AG09319 (cell line): ENCODE measurements around the gene PADI2.

Experiments
- DNase-seq: peaks from one replicate; pipeline ENCODE4 v3.0.0-alpha.2; 2010; ENCODE audit warnings: low read depth; ENCODE audit errors: extremely low read depth
- CTCF ChIP-seq: IDR thresholded peaks from 2 replicates; pipeline ENCODE4 v1.5.1; 2011; ENCODE audit warnings: low read depth, mild to moderate bottlenecking, inconsistent platforms, low read length, moderate library complexity

PADI2 gene

GRCh38 chr1:17020502-17020901 is 98.7 kb downstream of the PADI2 start:
- no peak for DNase-seq
- no peak for TF ChIP-seq CTCF

GRCh38 chr1:17018849-17019248 is 100.4 kb downstream of the PADI2 start:
- no peak for TF ChIP-seq CTCF
- DNase-seq: no peak

- no peak for TF ChIP-seq CTCF
- DNase-seq: no peak
These were observed 101.8 kb downstream of the PADI2 start for GRCh38 chr1:17017435-17017834.
